ENCODE data around the gene INPP5D. TPM values are rescaled to one million over a fixed set of nuclear protein-coding genes. Genes with fewer than 3 reads are reported as not detected.

The INPP5D gene
- total RNA-seq, 1 donor = under 0.01 TPM

DNA sequence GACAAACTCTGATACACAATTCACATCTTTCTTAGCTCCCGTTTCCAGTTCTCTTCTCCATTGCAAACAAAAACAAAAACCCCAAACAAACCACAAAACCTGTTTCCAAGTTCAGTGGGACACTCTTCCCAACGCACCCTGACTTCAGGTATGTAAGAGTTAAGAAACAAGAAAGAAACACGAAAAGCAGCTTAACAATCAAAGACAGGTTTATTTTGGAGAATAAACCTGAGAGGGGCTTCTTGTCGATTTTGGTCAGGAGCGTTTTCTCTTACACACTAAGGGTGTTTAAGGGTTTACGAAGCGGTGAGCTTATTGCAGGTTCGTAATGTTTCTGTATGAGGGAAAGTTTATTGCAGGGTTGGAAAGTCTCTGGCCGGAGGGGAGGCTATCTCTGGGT lies 190.4 kb downstream of the INPP5D start:
- TF ChIP-seq, protein P1, sequence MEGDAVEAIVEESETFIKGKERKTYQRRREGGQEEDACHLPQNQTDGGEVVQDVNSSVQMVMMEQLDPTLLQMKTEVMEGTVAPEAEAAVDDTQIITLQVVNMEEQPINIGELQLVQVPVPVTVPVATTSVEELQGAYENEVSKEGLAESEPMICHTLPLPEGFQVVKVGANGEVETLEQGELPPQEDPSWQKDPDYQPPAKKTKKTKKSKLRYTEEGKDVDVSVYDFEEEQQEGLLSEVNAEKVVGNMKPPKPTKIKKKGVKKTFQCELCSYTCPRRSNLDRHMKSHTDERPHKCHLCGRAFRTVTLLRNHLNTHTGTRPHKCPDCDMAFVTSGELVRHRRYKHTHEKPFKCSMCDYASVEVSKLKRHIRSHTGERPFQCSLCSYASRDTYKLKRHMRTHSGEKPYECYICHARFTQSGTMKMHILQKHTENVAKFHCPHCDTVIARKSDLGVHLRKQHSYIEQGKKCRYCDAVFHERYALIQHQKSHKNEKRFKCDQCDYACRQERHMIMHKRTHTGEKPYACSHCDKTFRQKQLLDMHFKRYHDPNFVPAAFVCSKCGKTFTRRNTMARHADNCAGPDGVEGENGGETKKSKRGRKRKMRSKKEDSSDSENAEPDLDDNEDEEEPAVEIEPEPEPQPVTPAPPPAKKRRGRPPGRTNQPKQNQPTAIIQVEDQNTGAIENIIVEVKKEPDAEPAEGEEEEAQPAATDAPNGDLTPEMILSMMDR (IDR thresholded peaks at IDR 0.05; ENCODE audit: extremely low read depth, low read depth, low read length) = no peak
- Histone ChIP-seq H3K27ac (ENCODE audit: low read depth, low read length) (no peak overlapping the region), H2AFZ (ENCODE audit: low read length) (peak overlapping the region; percentile 94), H3K36me3 (ENCODE audit: insufficient read depth, low read length) (peaks cover 3% of the 10 kb centered on the region), H3K27me3 (ENCODE audit: insufficient read depth, low read length) (no peaks in the 10 kb centered on the region), H4K20me1 (ENCODE audit: insufficient read depth, low read length) (peaks cover 23% of the 10 kb centered on the region), H3K4me2 (ENCODE audit: insufficient read depth, low read length) (no peak overlapping the region), H3K4me3 (ENCODE audit: insufficient read depth, low read length) (no peak overlapping the region), H3K4me1 (ENCODE audit: insufficient read depth, low read length) (peaks cover 13% of the 10 kb centered on the region), H3K9me3 (ENCODE audit: low read depth, low read length) (no peaks in the 10 kb centered on the region), H3K79me2 (ENCODE audit: insufficient read depth, low read length) (peaks cover 40% of the 10 kb centered on the region)
- no peak for DNase-seq (ENCODE audit: insufficient read length, low spot score, missing footprints)

DNA sequence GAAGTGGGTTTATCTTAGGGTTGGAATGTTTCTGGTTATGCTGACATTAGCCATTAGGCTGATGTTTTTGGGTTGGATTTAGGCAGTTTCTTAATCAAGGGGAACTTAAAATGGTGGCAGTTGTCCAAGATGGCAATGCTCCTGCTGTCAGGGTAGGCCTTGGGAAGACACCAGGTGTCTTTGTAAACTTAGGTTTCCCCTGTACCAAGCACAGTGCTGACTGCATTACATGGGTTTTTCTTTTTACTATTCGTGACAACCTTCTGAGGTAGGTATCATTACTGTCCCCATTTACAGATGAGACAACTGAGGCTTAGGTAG lies 190.8 kb downstream of the INPP5D start:
- Histone ChIP-seq H3K4me1 (ENCODE audit: insufficient read depth, low read length) (peaks cover 13% of the 10 kb centered on the region), H2AFZ (ENCODE audit: low read length) (peak overlapping the region; percentile 94), H3K4me3 (ENCODE audit: insufficient read depth, low read length) (peak overlapping the region; percentile 91), H3K9me3 (ENCODE audit: low read depth, low read length) (no peaks in the 10 kb centered on the region), H3K27ac (ENCODE audit: low read depth, low read length) (peak overlapping the region; percentile 80), H3K4me2 (ENCODE audit: insufficient read depth, low read length) (peak overlapping the region; percentile 96), H3K79me2 (ENCODE audit: insufficient read depth, low read length) (peaks cover 44% of the 10 kb centered on the region), H3K27me3 (ENCODE audit: insufficient read depth, low read length) (no peaks in the 10 kb centered on the region), H3K36me3 (ENCODE audit: insufficient read depth, low read length) (peaks cover 3% of the 10 kb centered on the region), H4K20me1 (ENCODE audit: insufficient read depth, low read length) (peaks cover 23% of the 10 kb centered on the region)
- TF ChIP-seq, protein P1 (IDR thresholded peaks at IDR 0.05; ENCODE audit: extremely low read depth, low read depth, low read length) = no peak
- no peak for DNase-seq (ENCODE audit: insufficient read length, low spot score, missing footprints)

DNA sequence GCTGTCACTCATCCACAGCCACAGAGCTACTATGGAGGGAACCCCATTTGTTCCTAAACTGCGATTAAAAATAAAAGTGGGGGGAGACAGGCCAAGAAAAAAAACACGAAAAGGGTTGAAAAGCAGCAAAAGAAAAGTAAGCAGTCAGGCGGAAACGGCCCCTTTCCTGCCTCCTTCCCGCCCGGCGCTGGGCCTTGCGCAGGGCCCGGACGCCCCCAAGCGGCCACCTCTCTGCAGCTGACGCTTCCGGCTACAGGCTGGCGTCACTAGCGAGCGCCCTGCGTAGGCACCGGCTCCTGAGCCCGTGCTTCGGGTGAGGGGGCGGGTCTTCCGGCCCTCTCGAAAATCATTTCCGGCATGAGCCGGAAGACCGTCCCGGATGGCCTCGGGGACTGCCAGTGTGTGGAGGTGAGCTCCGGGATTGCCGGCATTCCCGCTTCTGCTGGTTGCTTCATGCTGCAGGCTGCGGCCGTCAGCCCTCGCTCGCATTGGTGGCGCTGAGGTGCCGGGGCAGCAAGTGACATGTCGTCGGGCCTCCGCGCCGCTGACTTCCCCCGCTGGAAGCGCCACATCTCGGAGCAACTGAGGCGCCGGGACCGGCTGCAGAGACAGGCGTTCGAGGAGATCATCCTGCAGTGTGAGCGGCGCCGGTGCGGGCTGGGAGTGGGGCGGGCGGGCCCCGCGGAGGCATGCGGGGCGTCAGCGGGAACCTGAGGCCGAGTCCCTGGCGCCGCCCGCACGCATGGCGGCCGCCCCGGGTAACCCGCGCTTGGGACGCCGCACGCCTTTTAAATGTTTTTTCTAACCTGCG lies 191.4 kb downstream of the INPP5D start, which contains the start of gene ATG16L1:
Gene ATG16L1 (plus strand): TSS at position 368 of the 811 bp plus-strand sequence. CDS start 155 bp downstream, at position 523.
- Histone ChIP-seq H3K27ac (ENCODE audit: low read depth, low read length) (peak within 1 kb of the TSS; percentile 80), H3K4me3 (ENCODE audit: insufficient read depth, low read length) (peak within 1 kb of the TSS; percentile 91), H3K36me3 (ENCODE audit: insufficient read depth, low read length) (peaks cover 8% of the 10 kb centered on the region), H3K4me1 (ENCODE audit: insufficient read depth, low read length) (peaks cover 13% of the 10 kb centered on the region), H3K9me3 (ENCODE audit: low read depth, low read length) (no peaks in the 10 kb centered on the region), H3K79me2 (ENCODE audit: insufficient read depth, low read length) (peaks cover 49% of the 10 kb centered on the region), H4K20me1 (ENCODE audit: insufficient read depth, low read length) (peaks cover 23% of the 10 kb centered on the region), H3K27me3 (ENCODE audit: insufficient read depth, low read length) (no peaks in the 10 kb centered on the region), H3K4me2 (ENCODE audit: insufficient read depth, low read length) (peak within 1 kb of the TSS; percentile 96), H2AFZ (ENCODE audit: low read length) (peak within 1 kb of the TSS; percentile 94)
- DNase-seq (ENCODE audit: insufficient read length, low spot score, missing footprints) = peak; percentile 100
- TF ChIP-seq, protein P1 (IDR thresholded peaks at IDR 0.05; ENCODE audit: extremely low read depth, low read depth, low read length) = peak; percentile 91

DNA sequence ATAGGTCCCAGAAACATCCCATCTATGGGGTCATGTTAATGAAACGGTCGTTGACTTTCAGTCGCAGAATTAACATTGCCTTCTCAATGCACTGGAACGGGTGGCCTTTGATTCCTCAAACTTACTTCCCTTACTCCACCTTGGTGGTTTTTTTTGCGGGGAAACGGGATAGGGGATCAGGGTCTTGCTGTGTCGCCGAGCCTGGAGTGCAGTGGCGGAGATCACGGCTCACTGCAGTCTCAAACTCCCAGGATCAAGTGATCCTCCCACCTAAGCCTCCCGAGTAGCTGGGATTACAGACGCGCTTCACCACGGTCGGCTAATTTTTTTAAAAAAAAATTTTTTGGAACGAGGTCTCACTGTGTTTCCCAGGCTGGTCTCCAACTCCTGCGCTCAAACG lies 192.1 kb downstream of the INPP5D start:
- H3K4me1 ChIP-seq (ENCODE audit: insufficient read depth, low read length) = peaks cover 13% of the 10 kb centered on the region
- peaks cover 13% of the 10 kb centered on the region for H3K36me3 ChIP-seq (ENCODE audit: insufficient read depth, low read length)
- H3K27me3 ChIP-seq (ENCODE audit: insufficient read depth, low read length) = no peaks in the 10 kb centered on the region
- peaks cover 50% of the 10 kb centered on the region for H3K79me2 ChIP-seq (ENCODE audit: insufficient read depth, low read length)
- H4K20me1 ChIP-seq (ENCODE audit: insufficient read depth, low read length) = peaks cover 23% of the 10 kb centered on the region
- H2AFZ ChIP-seq (ENCODE audit: low read length) = peak overlapping the region; percentile 92
- peak overlapping the region; percentile 91 for H3K4me3 ChIP-seq (ENCODE audit: insufficient read depth, low read length)
- H3K9me3 ChIP-seq (ENCODE audit: low read depth, low read length) = no peaks in the 10 kb centered on the region
- H3K27ac ChIP-seq (ENCODE audit: low read depth, low read length) = peak overlapping the region; percentile 80
- TF ChIP-seq, protein P1 (IDR thresholded peaks at IDR 0.05; ENCODE audit: extremely low read depth, low read depth, low read length) = no peak
- peak overlapping the region; percentile 96 for H3K4me2 ChIP-seq (ENCODE audit: insufficient read depth, low read length)
- DNase-seq (ENCODE audit: insufficient read length, low spot score, missing footprints) = no peak
